GM04504 (cell line): Measurements from ENCODE around the gene TOX3.

Experiments
- DNase-seq: peaks from one replicate; pipeline ENCODE4 v3.0.0-alpha.2; 2012; ENCODE audit warnings: low read depth

TOX3 gene

DNA sequence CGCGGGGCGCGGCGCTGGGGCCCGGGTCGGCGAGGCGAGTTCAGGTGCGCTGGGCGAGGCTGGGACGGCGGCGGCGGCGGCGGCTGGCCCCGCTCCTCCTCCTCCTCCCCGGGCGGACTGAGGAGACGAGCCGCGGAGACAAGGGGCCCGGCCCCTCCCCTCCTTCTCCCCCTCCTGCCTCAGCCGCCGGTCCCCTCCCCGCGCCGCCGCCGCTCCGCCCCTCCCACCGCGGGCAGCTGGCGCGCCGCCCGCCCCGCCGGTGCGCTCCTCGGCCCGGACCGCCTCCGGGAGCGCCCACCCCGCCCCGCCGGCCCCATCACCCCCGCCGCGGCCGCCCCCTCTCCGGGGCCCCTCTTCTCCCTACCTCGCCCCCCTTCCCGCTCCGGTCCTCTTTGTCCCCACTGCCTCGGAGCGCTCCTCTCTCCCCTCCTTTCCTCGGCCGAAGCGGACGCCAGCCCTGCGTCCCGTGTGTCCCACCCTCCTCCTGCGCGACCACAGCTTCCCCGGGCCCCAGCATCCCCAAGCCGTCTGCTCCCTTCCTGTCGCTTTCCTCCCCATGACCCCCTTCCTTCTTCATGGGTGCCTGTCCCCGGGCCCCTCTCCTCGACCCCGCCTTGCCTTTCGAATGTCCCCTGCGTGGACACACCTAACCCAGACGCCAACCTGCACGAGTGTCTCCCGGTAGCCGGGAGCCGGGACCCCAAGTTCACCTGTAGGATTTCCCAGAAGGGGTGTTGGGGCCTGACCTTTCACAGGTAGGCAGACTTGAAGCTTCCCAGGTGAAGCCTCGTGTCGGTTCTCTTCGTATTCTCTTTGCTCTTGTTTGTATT is at the start of gene TOX3:
TOX3 (minus strand) TSS at position 140 of the 830 bp plus-strand sequence. CDS start 420 bp downstream, outside the sequence.
- no peak for DNase-seq

DNA sequence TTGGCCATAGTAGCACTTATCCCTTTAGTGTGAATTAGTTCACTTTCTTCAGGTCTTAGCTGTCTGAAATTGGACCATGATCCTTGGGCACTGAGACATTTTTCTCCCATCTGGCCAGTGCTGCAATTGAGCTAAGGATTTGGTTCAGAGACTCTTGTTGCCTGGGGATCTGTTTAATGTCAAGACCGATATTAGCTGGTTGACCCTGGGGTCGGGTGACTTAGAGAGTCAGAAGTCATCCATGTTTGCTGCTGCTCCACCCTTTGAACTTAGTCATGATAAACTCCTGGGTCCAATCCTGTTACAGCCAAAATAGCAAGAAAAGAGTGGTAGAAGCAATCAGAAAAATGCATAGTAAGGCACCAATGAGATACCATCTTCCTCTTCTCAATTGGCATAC is 45.8 kb upstream of the TOX3 start:
- no peak for DNase-seq

- DNase-seq, result no peak
Measured at GRCh38 chr16:52591934-52592592, 45.1 kb upstream of the TOX3 start.

DNA sequence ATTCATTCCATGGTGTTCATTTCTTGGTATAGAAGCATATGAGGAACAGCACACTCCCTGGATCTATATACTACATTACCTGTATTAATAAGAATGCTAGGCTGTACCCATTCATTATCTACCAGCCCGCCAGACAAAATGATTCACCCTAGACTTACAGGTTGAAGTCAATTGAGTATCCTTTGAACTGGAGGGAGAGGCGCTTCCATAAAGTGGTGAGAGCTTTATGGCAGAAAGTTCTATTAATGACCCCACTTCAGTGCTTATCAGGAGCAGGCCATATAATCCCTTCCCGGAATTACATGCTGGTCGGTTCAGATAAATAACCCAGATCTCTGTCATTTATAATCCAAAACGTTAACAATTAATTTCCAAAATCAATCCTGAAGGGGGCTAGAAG is 44.5 kb upstream of the TOX3 start:
- DNase-seq, result no peak

DNA sequence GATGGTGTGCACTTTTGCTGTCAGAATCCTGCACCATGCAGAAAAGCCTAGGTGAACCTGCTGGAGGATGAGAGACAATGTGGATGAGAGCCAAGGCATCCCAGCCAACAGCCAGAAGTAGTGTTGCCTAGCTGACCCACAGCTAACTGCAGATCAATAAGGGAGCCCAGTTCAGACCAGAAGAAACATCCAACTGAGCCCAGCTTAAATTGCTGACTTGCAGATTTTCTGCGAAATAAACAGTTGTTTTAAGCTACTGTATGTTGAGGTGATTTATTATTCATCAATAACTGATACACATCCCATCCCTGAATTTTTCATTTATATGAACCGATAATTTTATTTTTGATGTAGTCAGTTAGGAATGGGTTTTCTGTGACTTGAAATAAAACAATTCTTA is 39.2 kb upstream of the TOX3 start:
- DNase-seq, result no peak

DNA sequence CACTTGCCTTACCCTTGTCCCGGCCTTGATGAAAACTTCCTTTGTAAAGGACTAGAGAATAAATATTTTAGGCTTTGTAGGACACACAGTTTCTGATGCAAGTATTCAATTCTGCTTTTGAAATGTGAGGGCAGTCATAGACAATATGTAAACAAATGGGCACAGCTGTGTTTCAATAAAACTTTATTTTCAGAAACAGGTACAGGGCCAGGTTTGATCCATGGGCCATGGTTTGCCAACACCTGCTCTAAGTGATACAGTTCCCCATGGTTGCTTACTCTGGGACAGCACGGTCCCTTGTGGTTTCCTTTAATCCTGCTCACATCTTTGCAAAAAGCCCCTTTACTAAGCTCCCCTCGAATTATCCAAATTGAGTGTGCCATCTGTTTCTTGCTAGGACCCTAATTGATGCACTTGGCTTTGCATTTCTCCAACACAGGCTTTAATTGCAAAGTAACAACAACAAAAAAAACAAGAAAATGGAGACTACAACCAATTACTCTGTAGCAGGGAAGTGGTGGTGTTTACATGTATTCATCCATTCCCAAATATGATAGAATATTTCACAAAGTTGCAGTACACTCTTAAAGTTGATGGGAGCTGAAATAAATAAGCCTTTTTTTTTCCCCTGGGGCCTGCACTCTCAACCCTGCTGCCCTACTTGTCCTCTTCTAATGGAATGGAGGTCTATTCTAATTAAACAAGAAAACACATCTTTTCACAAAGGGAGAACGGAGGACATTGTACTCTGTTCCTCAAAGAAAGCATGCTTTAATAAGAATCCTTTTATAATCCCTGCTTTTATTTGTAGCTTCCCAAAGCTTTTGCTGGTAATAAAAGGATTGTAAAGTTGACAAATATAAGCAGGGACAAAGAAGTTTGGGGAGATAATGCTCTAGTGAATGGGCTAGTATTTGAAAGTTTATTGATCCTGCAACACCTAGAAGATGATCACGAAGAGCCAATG is 37.7 kb upstream of the TOX3 start:
- no peak for DNase-seq

DNA sequence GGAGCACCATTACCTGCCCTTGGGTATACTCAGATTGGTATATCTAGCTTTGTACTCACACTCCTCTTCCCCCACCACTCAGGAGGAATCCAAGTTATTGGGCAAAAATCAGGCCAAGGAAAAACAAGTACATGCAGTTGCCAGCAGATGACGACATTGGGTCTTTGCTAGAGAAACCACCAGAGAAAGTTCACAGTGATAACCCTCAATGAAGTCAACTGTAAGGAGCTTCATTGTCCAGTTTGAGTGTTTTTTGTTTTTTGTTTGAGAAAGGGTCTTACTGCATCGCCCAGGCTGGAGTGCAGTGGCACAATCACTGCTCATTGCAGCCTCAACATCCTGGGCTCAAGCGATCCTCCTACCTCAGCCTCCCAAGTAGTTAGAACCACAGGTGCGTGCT is 34.6 kb upstream of the TOX3 start:
- no peak for DNase-seq

DNA sequence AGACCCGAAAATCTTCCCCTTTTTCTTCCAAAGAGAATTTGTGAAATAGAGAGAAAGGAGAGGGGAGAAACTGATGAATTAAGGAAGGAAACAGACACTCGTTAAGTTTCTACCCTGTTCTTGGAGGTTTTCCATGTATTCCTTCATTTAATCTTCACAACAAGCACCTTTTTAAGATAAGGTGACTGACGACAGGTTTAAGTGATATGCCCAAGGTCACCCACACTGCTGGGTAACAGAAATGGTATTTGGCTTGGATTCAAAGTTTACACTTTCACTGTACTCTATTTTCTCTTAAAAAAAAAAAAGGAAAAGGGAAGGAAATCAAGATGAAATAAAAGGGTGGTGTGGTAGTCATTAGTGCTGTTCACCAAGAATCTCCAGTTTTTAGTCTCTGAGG is 33.5 kb upstream of the TOX3 start:
- no peak for DNase-seq

GRCh38 chr16:52578829-52579498 is 32.0 kb upstream of the TOX3 start:
- no peak for DNase-seq

- no peak for DNase-seq
Measured at GRCh38 chr16:52578007-52578828, 31.3 kb upstream of the TOX3 start.

DNA sequence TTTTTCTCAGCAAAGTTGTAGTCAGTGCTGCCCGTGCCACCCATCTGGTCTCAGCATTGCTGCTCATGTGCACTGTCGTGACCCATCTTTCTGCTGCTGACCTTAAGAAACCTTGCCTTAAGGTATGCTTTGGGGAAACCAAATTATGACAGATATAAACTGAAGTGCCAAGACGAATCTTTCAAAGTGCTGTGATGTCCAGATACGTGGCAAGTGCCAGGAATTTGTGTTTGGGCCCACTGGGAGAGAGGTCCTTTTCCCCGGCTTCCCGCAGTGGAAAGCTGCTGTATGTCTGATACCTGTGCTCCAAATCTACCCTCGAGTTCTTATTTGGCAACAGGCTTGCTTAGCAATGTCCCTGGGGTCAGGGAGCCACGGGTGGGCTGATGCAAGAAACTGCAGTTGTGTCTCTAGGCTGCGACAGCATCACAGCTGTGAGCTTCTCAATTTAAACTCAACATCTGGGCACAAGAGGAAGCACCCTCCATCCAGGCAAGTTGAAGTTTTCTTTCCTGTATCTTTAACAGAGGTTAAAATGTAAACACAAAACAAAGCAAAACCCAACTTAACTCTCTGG is 30.3 kb upstream of the TOX3 start:
- no peak for DNase-seq

DNA sequence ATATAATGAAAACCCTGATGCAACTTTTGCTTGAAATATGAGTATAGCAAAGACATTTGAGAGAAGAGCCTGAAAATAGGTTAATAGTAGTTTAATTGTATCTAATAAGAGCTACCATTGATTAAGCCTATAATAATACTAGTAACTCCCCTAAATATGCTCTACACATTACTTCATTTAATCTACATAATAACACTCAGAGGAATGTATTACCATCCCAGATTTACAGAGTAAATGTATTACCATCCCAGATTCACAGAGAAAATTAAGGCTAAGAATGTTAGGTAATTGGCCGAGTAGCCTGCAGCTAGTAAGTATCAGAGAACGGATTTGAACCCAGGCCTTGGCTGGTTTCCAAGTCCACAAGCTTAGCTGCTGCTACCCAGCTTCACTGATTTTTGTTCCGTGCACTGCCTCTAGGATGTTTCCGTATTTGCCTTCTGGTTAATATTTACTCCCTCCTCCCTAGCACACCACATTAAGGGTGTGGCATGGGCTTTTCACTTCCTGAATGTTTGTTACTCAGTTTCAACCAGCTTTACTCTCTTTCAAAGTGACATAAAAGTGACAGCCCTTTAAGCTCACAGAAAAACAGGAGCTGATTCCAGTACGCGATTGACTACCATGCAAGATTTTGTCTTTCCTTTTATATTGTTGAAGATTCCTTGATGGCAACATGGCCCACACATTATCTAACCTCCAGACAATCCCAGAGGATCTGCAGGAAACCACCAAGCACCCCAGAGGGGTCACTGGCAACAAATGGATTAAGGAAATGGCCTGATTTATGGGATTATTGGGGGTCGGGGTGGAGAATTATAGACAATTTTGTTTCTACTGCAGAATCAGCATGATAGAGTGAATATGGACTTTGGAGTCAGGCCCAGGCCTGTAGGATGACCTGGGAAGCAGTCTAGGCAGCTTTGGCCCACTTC is 26.7 kb upstream of the TOX3 start:
- DNase-seq, result no peak

DNA sequence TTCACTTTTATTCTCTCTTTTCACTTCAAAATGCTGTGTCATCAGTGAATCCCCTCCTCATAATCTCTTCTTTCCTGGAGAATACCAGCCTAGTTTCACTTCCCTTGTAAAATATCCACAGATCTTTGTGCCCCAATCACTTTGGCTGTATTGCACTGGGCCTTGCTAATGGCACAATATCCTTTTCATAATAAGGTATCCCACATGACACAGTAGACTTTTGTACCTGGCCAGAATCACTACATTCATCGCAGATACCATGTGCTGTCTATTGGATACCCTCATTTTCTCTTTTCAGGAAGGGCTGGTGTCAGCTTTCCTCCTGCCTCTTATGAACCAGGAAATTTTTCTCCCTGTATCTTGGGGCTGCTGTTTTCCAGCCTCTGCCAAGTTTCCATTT is 25.7 kb upstream of the TOX3 start:
- DNase-seq, result no peak

- no peak for DNase-seq
Measured at GRCh38 chr16:52570495-52571091, 23.6 kb upstream of the TOX3 start.

GRCh38 chr16:52569701-52570100 is 22.8 kb upstream of the TOX3 start:
- no peak for DNase-seq

DNA sequence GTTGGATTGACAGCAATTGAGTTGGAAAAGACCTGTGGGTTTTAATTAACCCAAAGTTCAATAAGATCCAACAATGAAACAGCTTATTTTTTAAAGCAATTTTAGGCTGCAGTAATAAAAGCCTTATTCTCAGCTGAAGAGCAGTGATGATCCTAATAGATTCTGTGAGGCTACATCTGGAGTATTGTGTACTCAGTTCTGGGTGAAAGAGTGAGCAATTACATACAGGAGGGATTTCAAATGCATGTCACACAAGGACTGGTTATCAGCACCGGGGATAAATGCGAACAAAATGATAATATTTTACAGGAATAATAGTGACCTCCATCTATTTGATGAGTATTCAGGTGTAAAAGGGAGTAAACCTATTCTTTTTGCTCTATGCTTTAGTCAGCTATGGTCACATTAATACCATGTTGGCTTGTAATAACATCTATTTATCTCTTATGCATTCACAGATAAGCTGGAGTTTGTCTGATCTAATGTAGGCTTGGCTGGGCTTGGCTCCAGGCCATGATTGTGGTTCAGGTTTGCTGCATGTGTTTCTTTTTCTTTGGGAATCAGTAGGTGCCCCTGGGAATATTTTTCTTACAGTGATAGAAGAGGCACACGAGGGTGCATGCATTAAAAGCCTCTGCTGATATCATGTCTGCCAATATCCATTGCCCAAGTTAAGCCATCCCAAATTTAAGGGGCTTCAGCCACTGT is 22.2 kb upstream of the TOX3 start:
- no peak for DNase-seq

DNA sequence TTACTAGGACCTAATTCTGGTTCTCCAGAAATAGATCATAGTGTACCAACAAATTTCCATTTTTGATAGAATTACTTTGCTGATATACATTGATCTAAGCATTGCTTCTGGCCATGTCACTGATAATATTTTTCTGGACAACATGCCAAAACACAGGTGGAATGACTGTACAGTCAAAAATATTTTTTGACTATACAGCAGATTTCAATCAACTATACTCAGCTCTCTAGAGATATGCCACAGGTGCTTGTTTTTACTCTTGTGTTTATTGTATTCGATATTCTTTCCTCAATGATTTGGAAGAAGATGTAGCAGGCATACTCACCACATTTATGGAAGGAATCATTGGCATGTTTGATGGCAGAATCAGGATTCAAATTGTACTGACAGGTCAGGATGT is 21.6 kb upstream of the TOX3 start:
- DNase-seq, result no peak

- no peak for DNase-seq
Measured at GRCh38 chr16:52567193-52567592, 20.2 kb upstream of the TOX3 start.
